ENCODE measurements around the gene ADCYAP1R1. TPM values are rescaled to one million over a fixed set of nuclear protein-coding genes. Genes with fewer than 3 reads are reported as not detected.

The ADCYAP1R1 gene
- total and polyA plus RNA-seq, 2 of the 8 experiments (the other 6 are each of a cell fraction or from before 2014, with no cell fraction given), result 14.4 to 14.6 TPM

DNA sequence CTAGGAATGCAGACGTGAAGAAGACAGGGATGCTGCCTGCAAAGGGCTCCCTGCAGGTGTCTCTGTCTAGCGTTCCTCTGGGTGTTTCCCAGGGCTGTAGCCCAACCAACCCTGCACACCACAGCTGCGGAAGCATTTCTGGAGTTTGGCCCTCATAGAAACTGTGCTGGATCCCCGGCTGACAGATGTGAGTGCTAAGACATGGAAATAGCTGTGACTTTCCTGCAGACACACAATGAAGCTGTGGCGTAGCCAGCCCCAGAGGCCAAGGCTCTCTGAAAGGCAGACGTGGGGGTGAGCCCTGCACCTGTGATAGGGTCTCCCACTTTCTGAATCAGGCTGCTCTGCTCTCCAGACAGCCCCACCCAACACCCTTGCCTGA is 44.8 kb downstream of the ADCYAP1R1 start:
- Histone ChIP-seq H3K27ac (ENCODE audit: low read depth, low read length) (no peak overlapping the region), H3K79me1 (ENCODE audit: low read depth, low read length) (no peaks in the 10 kb centered on the region), H3K79me2 (ENCODE audit: control insufficient read depth in 1 of 2, insufficient read depth in 2 of 2, low read length in 2 of 2) (no peaks in the 10 kb centered on the region), H3K4me3 (ENCODE audit: extremely low read depth in 1 of 4, insufficient read depth in 2 of 4, low read depth in 3 of 4, low read length in 4 of 4) (no peak overlapping the region), H4K20me1 (replicated peaks in 1 of 2; ENCODE audit: control insufficient read depth in 1 of 2, insufficient read depth in 2 of 2, low read length in 2 of 2) (peaks cover 2 to 5% of the 10 kb centered on the region in 2 experiments), H2BK5ac (ENCODE audit: low read depth, low read length) (no peak overlapping the region), H4K8ac (ENCODE audit: extremely low read depth, insufficient read depth, low read length) (no peak overlapping the region), H3K27me3 (replicated peaks in 1 of 4; ENCODE audit: control insufficient read depth in 3 of 4, extremely low read depth in 1 of 4, insufficient read depth in 3 of 4, low read length in 3 of 4) (no peaks in the 10 kb centered on the region), H3K4me1 (replicated peaks in 1 of 4; ENCODE audit: control insufficient read depth in 3 of 4, insufficient read depth in 4 of 4, low read length in 3 of 4) (no peaks in the 10 kb centered on the region), H3K9me3 (ENCODE audit: insufficient read depth in 2 of 2, low read depth in 1 of 2, low read length in 1 of 2) (no peaks in the 10 kb centered on the region), H2BK120ac (replicated peaks; ENCODE audit: low read depth, low read length) (no peak overlapping the region), H4K5ac (ENCODE audit: insufficient read length, low read depth, low read length) (no peak overlapping the region), H3K23ac (ENCODE audit: insufficient read length) (no peak overlapping the region), H2AFZ (ENCODE audit: low read length) (no peak overlapping the region), H2BK12ac (ENCODE audit: low read depth, low read length) (no peak overlapping the region), H3K9ac (replicated peaks in 1 of 4; ENCODE audit: extremely low read depth in 1 of 4, low read depth in 3 of 4, low read length in 3 of 4) (no peak overlapping the region), H3K18ac (ENCODE audit: extremely low read depth, low read length) (no peak overlapping the region), H3K36me3 (ENCODE audit: control insufficient read depth in 2 of 4, insufficient read depth in 4 of 4, low read length in 3 of 4) (peaks cover 0 to 5% (median 0%) of the 10 kb centered on the region in 4 experiments; a peak in 2 of 8 replicates), H3K4ac (replicated peaks; ENCODE audit: insufficient read length, low read depth, low read length) (no peak overlapping the region), H2BK20ac (ENCODE audit: low read length) (no peak overlapping the region), H3K56ac (replicated peaks; ENCODE audit: insufficient read length, low read depth, low read length) (no peak overlapping the region), H2AK5ac (ENCODE audit: low read depth, low read length) (no peak overlapping the region), H3K4me2 (ENCODE audit: insufficient read depth in 1 of 2, low read depth in 2 of 2, low read length in 2 of 2) (no peak overlapping the region), H3K23me2 (ENCODE audit: low read depth, low read length) (no peaks in the 10 kb centered on the region), H2BK15ac (ENCODE audit: low read length) (no peak overlapping the region), H3K14ac (ENCODE audit: insufficient read length) (no peak overlapping the region), H4K91ac (replicated peaks; ENCODE audit: insufficient read length, low read length) (no peak overlapping the region)
- no peak for DNase-seq (ENCODE audit: low read depth in 1 of 2, low spot score in 2 of 2)
- WGBS, 2 experiments (ENCODE audit: extremely low coverage in 1 of 2, insufficient coverage in 1 of 2, insufficient read length in 1 of 2, insufficient replicate concordance in 2 of 2, low coverage in 1 of 2, low lambda C conversion rate in 2 of 2, missing lambda C conversion rate in 1 of 2), result 82% methylated on average over 6 of the region's 6 CpGs; no CpG with 5 or more reads in 1 of the 2 experiments
- ChIA-PET CTCF (ENCODE audit: partially characterized antibody) (interaction anchor here (1.2 to 19.4 kb wide), 7 partner anchors 9 to 158 kb away, joined by 3 to 162 read pairs (median 5); no protein-coding TSS in a partner anchor), POLR2A (ENCODE audit: partially characterized antibody) (interaction anchor here (0.9 kb wide), 1 partner anchor 9 kb away, joined by 4 read pairs; no protein-coding TSS in a partner anchor)
- no peak for FAIRE-seq
- TF ChIP-seq TAF7 (optimal IDR thresholded peaks at IDR 0.05; ENCODE audit: borderline replicate concordance, low read depth, low read length) (no peak), EGR1 (IDR thresholded peaks at IDR 0.05; ENCODE audit: borderline replicate concordance, low read depth, low read length) (no peak), RNF2 (IDR thresholded peaks at IDR 0.05; ENCODE audit: borderline replicate concordance, low read depth, low read length, missing control alignments, poor library complexity, severe bottlenecking) (no peak), HDAC6 (IDR thresholded peaks at IDR 0.05; ENCODE audit: low read depth, low read length) (no peak), TEAD4 (IDR thresholded peaks at IDR 0.05; ENCODE audit: low read depth, low read length) (no peak), KDM1A (IDR thresholded peaks at IDR 0.05; ENCODE audit: borderline replicate concordance, low read length) (no peak), SP4 (IDR thresholded peaks at IDR 0.05; ENCODE audit: low read length) (no peak), JUN (IDR thresholded peaks at IDR 0.05; ENCODE audit: low read depth, low read length) (no peak), JUND (IDR thresholded peaks at IDR 0.05; ENCODE audit: low read length) (no peak), CHD1 (IDR thresholded peaks at IDR 0.05; ENCODE audit: low read depth, low read length) (no peak), BRCA1 (IDR thresholded peaks at IDR 0.05; ENCODE audit: low read depth, low read length) (no peak), SAP30 (IDR thresholded peaks at IDR 0.05; ENCODE audit: insufficient read depth, insufficient replicate concordance, low read length) (no peak), SP1 (IDR thresholded peaks at IDR 0.05; ENCODE audit: low read depth, low read length) (no peak)
- TF ChIP-seq, protein P1, sequence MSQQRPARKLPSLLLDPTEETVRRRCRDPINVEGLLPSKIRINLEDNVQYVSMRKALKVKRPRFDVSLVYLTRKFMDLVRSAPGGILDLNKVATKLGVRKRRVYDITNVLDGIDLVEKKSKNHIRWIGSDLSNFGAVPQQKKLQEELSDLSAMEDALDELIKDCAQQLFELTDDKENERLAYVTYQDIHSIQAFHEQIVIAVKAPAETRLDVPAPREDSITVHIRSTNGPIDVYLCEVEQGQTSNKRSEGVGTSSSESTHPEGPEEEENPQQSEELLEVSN (IDR thresholded peaks at IDR 0.05), result no peak
